A673 (cell line): ENCODE measurements around the gene FAM89B. TPM values are rescaled to one million over a fixed set of nuclear protein-coding genes. Genes with fewer than 3 reads are reported as not detected.
A peak's percentile ranks its signal among the peaks of the same experiment; 100 is the strongest.

Experiments
- BruUV-seq: library from RNA; stranded (reverse); fragments of 400-500 nt; replicated peaks from 2 replicates; lab custom pipeline; 2021; lab: Mats Ljungman, UMichigan
- CTCF ChIA-PET: fragments of 300-600 bp; sonication (Branson Sonifier 250); formaldehyde crosslinking; loops from one replicate; lab custom pipeline; 2022; ENCODE audit warnings: antibody characterized with exemption; lab: Charles Lee
- POLR2A ChIA-PET: fragments of 300-600 bp; sonication (Branson Sonifier 250); formaldehyde crosslinking; loops from one replicate; lab custom pipeline; 2022; ENCODE audit warnings: antibody characterized with exemption; ENCODE audit not compliant: low non-redundant PET; lab: Charles Lee
- DNase-seq: peaks from one replicate; pipeline ENCODE4 v3.0.0-alpha.2; 2015; ENCODE audit warnings: low spot score
- H3K27ac ChIP-seq: fragments of 200-600 bp; sonication (generic); 2 replicates; pipeline ENCODE4 v1.5.1; 2016; ENCODE audit warnings: mixed run types, low read depth, mild to moderate bottlenecking, mixed read lengths, antibody characterized with exemption, low read length; ENCODE audit not compliant: poor library complexity, severe bottlenecking
- H3K27me3 ChIP-seq: fragments of 200-600 bp; sonication (generic); replicated peaks from 2 replicates; pipeline ENCODE4 v1.6.1; 2017; ENCODE audit warnings: mixed run types, low read depth, mild to moderate bottlenecking, mixed read lengths, antibody characterized with exemption, low read length; ENCODE audit not compliant: insufficient read depth, poor library complexity
- H3K36me3 ChIP-seq: fragments of 200-600 bp; sonication (generic); 2 replicates; pipeline ENCODE4 v1.6.1; 2016; ENCODE audit warnings: mixed run types, mild to moderate bottlenecking, mixed read lengths, antibody characterized with exemption, low read length; ENCODE audit not compliant: insufficient read depth, poor library complexity, severe bottlenecking
- H3K4me1 ChIP-seq: fragments of 200-600 bp; sonication (generic); 2 replicates; pipeline ENCODE4 v1.6.1; 2017; ENCODE audit warnings: mixed run types, mild to moderate bottlenecking, mixed read lengths, antibody characterized with exemption, low read length; ENCODE audit not compliant: insufficient read depth, poor library complexity, severe bottlenecking
- H3K4me3 ChIP-seq: fragments of 200-600 bp; sonication (generic); 2 replicates; pipeline ENCODE4 v1.5.1; 2016; ENCODE audit warnings: low read depth, mixed run types, mild to moderate bottlenecking, mixed read lengths, low read length; ENCODE audit not compliant: poor library complexity, severe bottlenecking
- H3K9me3 ChIP-seq: fragments of 200-600 bp; sonication (generic); 2 replicates; pipeline ENCODE4 v1.6.1; 2016; ENCODE audit warnings: mixed run types, low read depth, mild to moderate bottlenecking, mixed read lengths, antibody characterized with exemption, low read length; ENCODE audit not compliant: poor library complexity, severe bottlenecking
- CTCF ChIP-seq: fragments of 300-800, 200-600 bp; sonication (generic); conservative IDR thresholded peaks from 2 replicates; pipeline ENCODE4 v1.5.1; 2017; ENCODE audit warnings: low read depth, mild to moderate bottlenecking, antibody characterized with exemption, low read length, moderate library complexity, mixed read lengths
- EZH2 ChIP-seq: fragments of 200-600 bp; sonication (generic); IDR thresholded peaks from 2 replicates; pipeline ENCODE4 v1.6.1; 2017; ENCODE audit warnings: borderline replicate concordance, low read depth, mild to moderate bottlenecking, mixed read lengths, antibody characterized with exemption, low read length; ENCODE audit not compliant: poor library complexity, severe bottlenecking
- intact Hi-C: fragments of 100-400 bp; cut with micrococcal nuclease; formaldehyde crosslinking; loops from one replicate; pipeline ENCODE4 v1.10.0; 2022; ENCODE audit not compliant: unreplicated experiment
- total RNA-seq: library from RNA; stranded (reverse); gene quantifications from 2 replicates; pipeline ENCODE4 v1.2.3, GENCODE V29; 2021

FAM89B gene
- total RNA-seq, 1 experiment from 2014 or later, result 88.3 TPM

GRCh38 chr11:65529475-65530156, 42.7 kb upstream of the FAM89B start:
- H3K4me1 ChIP-seq, result peaks cover 8% of the 10 kb centered on the region
- CTCF ChIA-PET, result no interaction called here
- no TSS peak for BruUV-seq
- TF ChIP-seq CTCF (no peak), EZH2 (no peak)
- H3K4me3 ChIP-seq, result no peak overlapping the region
- H3K36me3 ChIP-seq, result peaks cover 42% of the 10 kb centered on the region
- intact Hi-C loops, result no loop called here
- H3K9me3 ChIP-seq, result no peaks in the 10 kb centered on the region
- no peak overlapping the region for H3K27ac ChIP-seq
- POLR2A ChIA-PET, result interaction anchor here (0.5 kb wide), 1 partner anchor 24 kb away, joined by 8 read pairs; no protein-coding TSS in a partner anchor
- DNase-seq, result no peak
- H3K27me3 ChIP-seq, result no peaks in the 10 kb centered on the region

DNA sequence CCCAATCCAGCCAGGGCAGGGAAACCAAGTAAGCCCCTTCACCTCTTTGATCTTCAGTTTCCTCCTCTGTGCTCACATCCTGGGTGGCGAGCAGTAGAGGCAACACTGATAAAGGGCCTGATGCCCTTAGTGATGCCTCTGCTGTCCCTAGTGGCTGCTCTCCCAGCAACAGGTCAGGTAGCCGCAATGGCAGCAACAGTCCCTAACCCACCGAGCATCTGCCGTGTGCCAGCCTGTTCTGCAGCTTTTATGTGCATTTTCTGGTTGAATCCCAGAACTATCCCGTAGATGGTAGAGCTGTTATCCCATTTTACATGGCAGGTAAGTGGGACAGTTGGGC, 42.2 kb upstream of the FAM89B start:
- peaks cover 42% of the 10 kb centered on the region for H3K36me3 ChIP-seq
- H3K27me3 ChIP-seq, result no peaks in the 10 kb centered on the region
- H3K4me3 ChIP-seq, result no peak overlapping the region
- TF ChIP-seq EZH2 (no peak), CTCF (peak; percentile 23; the same call in 1 of the 2 replicates)
- H3K4me1 ChIP-seq, result peaks cover 8% of the 10 kb centered on the region
- no TSS peak for BruUV-seq
- no peaks in the 10 kb centered on the region for H3K9me3 ChIP-seq
- POLR2A ChIA-PET, result interaction anchor here (0.5 kb wide), 1 partner anchor 24 kb away, joined by 8 read pairs; no protein-coding TSS in a partner anchor
- intact Hi-C loops, result no loop called here
- H3K27ac ChIP-seq, result no peak overlapping the region
- DNase-seq, result no peak
- CTCF ChIA-PET, result no interaction called here

DNA sequence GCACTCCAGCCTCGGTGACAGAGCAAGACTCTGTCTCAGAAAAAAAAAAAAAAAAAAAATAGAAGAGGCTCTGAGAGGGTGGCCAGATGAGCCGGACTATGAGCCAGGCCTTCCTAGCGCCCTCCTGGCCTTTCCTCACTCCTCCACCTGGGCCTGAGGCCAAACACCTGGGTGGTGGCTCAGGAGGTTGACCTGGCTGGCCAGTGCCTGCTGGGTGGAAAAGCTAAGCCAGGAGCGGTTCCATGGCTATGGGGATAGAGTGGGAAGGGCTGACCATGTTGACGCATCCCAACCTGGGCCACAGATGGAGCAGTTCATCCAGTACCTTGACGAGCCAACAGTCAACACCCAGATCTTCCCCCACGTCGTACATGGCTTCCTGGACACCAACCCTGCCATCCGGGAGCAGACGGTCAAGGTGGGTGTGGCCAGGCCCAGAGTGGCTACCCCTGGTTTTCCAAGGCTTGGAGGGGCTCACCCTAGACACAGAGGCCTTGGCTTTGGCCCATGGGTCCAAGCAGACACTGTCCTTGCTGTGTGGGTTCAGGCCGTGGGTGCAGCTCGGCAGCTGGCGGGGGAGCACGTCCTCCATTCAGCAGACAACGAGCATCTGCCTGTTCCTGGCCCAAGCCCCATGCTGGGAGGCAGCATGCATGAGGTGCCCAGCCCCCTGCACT, 39.8 kb upstream of the FAM89B start:
- Histone ChIP-seq H3K36me3 (peaks cover 47% of the 10 kb centered on the region), H3K27me3 (no peaks in the 10 kb centered on the region), H3K9me3 (no peaks in the 10 kb centered on the region), H3K4me3 (no peak overlapping the region), H3K27ac (no peak overlapping the region), H3K4me1 (no peaks in the 10 kb centered on the region)
- CTCF ChIA-PET, result no interaction called here
- POLR2A ChIA-PET, result no interaction called here
- TF ChIP-seq EZH2 (no peak), CTCF (no peak)
- intact Hi-C loops, result no loop called here
- DNase-seq, result no peak
- BruUV-seq, result no TSS peak
